HPDE6-E6E7 (cell line): ENCODE results near the gene RUVBL1.

Source experiments
- DNase-seq: peaks from one replicate; pipeline ENCODE4 v3.0.0; 2011; ENCODE audit warnings: missing footprints; ENCODE audit errors: extremely low spot score

Gene RUVBL1

DNA sequence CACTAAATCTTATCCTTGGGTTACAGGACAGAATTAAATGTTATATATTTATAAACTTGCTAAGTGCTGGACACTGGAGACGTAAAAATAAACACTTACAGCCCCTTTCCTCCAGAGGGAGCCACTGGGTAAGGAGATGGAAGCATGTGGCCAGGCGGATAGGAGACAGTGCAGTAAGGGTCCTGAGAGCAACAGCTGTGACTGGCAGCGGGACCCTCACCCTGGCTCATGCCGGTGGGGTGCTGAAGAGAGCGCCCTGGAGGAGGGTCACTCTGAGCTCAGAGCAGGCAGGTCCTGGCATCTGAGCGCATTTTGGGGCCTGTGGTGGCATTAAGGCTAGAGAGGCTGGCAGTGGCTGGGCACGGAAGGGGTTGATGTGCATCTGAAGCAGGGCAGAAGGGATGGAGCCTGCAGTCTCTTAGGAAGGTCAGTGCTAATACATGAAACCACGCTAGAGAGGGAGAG, 55.4 kb downstream of the RUVBL1 start:
- no peak for DNase-seq

DNA sequence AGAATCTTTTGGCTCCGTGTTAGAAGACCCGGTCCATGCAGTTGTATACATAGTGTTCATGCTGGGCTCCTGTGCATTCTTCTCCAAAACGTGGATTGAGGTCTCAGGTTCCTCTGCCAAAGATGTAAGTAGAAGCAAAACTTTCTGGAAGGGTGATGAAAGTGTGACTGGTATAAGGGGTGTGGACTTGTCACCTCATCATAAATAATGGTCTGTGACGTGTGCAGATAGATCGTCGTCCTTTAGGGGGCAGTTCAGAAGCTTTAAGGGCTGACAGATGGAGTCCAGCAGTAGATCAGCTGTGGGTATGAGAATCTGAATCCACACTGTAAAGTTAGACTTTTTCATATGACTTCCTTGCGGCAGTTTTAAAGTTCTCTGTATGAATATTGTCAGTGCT, 56.1 kb downstream of the RUVBL1 start:
- no peak for DNase-seq

DNA sequence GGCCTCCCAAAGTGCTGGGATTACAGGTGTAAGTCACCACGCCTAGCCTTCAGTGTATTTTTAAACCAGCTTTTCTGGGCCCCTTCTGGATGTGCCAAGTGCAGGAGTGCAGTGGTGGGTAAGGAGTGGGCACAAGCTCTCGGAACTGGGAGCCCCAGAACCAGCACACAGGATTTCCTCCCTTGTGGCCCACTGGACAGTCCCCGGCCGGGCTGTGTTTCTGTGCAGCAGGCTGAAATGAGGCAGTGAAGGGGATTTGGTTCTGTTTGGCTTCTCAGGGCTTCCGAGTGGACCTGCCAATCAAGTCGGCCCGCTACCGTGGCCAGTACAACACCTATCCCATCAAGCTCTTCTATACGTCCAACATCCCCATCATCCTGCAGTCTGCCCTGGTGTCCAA, 56.9 kb downstream of the RUVBL1 start:
- DNase-seq = no peak

DNA sequence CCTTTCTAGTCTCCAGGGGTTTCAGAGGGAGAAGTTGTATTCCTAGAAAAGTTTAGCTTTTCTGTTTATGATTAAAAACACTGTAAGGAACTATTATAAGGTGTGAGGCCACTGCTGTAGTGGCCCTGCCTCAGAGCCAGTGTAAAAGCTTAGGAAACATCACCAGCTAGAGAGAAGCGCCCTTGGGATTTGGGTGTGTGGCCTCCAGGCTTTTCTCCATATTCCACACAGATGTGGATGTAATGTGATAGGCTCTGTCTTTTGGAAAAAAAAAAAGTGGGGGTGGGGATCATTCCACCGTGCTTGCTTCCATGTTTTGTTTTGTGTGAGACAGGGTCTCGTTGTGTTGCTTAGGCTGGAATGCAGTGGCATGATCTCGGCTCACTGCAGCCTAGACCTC, 57.5 kb downstream of the RUVBL1 start:
- no peak for DNase-seq

DNA sequence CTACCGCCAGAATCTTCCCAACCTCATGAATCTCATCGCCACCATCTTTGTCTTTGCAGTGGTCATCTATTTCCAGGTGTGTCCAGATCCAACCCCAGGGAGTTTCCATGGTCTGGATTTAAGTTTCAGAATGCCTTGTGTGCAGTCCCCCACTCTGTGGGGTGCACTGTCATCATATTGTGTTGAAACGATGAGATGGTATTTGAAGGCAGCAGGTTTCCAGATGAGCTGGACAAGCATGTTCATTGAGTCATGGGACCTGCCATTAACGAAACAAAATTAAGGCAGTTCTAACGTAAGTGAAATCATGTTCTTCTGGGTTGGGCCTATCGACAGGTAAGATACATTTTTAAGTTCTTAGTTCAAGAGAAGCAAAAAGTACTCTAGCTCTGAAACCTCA, 58.6 kb downstream of the RUVBL1 start:
- DNase-seq = no peak

DNA sequence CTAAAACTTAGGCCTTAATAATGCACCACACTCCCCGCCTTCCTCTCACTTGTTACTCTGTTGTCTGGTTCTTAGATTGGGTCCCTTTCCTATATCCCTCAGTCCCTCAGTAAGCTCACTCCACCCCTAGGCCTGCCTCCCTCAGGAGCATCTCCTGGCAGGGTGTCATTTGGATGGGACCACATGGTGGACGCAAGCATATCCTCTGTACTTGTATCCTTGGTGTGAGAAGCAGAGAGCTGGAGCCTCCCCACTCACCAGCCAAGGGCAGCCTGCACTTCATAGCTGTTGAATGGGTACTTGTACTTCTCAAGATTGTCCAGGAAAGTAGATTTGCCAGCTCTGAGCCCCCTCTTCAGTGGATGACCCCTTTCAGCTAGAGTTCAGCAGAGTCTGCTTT, 59.7 kb downstream of the RUVBL1 start:
- no peak for DNase-seq

DNA sequence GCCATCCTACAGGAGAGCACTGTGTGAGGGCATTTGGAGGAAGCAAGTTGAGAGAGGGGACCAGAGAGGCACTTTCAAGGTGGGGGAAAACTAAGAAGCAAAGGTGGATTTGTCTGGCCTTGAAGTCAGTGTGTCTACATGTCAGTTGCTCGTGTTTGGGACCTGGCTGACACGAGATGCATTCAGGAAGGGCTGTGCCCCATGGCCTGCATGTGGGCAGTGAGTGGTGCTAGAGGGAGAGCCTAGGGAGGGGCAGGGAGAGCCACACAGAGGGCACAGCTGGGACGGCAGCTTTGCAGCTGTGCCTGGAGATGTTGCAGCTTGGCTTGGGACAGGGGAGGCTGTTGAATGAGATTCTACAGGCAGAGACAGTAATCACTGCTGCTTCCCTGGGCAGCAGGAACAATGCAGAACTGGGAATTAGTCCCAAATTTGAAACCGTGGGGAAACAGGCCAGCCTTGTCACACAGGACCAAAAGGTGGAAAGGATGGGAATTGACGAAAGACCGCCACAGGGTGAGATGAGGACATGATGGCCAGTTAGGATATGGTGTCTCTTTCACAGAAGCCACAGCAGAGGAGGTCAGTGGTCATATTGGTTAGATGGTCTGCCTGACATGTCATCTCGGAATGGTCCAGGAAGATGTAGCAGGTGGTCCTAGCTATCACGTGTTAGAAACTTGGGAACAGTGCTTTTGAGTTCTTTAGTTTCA, 61.4 kb downstream of the RUVBL1 start:
- DNase-seq = no peak

DNA sequence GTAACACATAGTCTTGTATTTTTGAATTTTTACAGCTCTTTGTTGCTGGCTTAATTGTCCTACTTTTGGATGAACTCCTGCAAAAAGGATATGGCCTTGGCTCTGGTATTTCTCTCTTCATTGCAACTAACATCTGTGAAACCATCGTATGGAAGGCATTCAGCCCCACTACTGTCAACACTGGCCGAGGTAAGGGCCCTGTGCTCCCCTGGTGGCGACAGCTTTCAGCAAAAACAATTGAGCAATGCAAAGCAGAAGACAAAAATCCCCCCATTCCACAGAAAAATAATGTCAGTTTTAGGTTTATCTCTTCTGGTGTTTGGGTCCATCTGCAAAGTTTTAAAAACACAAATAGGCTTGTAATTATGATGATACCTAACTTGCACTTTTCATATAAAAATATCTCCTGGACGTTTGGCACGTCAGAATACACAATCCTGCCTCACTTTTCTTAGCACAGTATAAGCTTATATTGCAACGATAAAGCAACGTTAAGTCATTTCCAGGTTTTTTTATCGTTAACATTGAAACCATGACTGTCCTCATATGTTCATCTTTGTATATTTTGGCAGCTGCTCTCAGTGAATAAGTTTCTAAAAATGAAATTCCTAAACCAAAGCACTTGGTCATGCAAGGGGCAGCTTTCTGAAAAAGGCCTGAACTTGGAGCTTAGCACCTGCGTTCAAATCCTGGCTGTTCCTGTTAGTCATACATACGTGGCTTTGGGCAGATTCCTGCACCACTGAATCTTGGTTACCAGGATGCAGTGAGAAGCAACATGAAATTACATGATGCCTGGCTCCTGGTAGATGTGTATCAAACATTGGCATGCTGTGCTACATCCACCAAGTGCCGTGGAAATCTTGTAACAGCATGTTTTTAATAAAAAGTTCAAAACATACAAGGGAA, 62.9 kb downstream of the RUVBL1 start:
- DNase-seq = peak; percentile 42

DNA sequence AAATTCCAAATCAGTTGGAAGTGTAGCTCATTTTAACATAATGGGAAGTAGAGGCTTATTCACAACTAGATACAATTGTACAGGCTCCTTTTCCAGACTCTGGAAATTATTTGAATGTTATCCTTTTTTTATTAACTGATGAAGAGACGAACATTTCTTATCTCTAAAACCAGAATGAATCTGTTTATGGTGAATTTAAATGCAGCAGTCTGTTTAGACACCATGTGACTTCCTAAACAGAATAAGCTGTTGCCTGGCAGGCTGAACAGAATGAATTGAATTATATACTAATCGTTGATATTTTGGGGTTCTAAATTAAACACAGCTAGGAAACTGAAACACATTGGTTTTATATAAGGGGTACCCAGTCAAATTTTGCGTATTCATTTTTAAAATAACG, 67.4 kb downstream of the RUVBL1 start:
- DNase-seq = no peak

DNA sequence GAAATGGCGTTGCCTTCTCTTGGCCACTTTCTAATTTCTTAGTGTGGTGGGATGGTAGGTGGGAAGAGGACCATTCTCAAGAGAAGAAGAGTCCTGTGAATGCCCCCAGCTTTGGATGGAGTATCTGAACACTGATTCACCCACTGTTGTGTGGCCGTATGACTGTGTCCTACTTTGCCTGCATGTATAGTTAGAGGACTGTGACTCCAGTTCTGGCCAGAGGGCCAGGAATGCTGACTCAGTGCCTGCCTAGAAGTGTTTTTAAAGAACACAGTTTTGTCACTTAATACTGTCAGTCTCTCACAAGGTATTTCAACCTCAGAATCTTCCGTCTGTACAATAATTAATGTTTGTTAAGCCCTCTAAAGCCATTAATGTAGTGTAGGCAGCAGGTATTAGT, 69.2 kb downstream of the RUVBL1 start:
- no peak for DNase-seq

DNA sequence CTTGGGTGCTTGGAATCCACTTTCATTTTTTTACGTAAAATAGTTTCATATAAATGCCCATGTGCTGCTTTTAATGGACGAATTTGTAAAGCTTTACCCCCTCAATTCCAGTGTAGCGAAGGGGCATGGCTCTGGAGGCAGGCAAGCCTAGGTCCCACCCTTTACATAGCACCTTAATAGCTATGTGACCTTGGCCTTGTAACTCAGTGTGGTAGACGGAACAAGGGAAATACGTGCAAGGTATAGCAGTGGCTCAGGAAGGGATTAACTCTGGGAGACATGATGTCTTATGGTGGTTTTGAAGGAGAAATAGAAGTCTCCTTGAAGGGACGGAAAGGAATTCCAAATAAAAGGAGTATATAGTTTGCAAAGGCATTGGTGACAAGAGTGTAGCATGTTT, 70.0 kb downstream of the RUVBL1 start:
- DNase-seq = no peak

DNA sequence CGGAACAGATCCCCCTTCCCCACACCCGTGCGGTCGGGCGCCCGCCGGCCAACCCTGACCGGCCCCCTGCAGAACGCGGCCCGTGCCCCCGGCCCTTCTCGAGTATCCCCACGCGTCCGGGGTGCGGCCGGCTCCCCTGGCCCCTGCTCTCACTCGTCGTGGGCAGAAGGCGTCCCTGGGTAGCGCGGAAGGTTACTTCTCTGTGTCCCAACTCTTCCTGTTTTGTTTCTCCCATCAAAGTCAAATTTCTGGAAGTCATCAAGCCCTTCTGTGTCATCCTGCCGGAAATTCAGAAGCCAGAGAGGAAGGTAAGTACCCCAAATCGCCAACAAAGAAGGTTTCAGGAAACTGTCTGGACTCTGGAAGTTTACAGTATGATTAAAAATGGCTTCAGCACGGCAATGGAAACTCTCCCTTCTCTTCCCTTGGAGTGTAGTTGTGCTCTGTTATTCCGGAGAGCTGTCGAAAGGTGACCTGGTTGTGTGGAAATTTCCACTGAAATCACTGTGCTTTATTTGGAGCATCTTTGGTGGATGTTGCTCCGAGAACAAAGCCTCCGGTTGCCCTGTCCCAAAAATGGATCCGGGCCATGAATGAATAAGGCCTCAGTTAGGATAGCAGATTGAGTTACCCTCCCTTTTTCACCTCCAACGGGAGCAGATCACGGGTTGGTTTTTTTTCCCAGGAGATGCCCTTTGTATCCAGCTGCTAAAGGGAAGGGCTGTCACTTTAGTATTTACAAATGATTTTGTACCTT, 70.8 kb downstream of the RUVBL1 start:
- DNase-seq = no peak

DNA sequence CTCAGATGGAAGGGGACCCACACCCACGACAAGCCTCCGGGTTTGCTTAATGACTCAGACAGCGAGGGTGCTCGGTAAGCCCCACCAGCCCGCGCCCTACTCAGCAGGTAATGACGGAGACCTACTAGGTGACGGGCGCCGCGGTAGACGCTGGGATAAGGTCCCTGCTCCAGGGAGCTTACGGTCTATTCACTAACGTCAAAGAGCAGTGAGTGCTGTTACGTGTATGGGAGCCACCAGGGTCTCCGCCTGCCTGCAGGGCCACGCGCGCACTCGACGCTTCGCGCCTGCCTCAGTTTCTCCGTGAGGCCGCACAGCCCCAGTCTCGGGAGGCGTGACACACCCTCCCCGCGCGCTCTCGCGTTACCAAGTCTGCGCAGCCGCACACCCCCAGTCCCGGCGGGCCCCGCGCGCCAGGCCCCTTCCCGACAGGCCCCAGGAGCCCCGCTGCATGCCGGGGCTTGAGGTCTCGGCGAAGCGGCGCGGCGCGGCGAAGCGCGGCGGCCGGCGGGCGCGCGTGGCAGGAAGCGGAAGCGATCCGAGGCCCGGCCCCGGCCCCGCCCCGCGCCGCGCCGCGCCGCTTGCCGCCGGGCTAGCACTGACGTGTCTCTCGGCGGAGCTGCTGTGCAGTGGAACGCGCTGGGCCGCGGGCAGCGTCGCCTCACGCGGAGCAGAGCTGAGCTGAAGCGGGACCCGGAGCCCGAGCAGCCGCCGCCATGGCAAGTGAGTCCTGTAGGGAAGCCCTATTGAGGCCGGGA, 71.6 kb downstream of the RUVBL1 start, which contains the start of gene SEC61A1:
Gene SEC61A1 (plus strand): TSS at position 601 of the 758 bp plus-strand sequence. CDS start 116 bp downstream, at position 717.
- peak; percentile 93 for DNase-seq

DNA sequence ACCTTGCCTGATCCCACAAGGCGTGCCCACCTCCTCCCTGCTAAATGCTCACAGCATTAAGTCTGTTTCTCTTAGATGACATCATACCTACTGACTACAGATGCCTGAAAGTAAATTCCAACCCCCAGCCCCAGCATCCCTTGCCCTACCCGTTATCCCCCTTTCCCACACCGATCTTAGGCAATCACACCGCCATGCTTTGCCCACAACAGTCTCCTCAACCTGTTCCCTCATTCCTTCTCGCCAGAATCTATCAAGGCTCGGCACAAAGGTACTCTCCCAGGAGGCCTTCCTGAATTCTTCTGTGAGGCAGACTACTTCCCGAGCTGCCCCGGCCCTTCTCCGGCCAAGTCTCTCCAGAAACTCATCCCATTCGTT, 72.2 kb downstream of the RUVBL1 start:
- DNase-seq = no peak

DNA sequence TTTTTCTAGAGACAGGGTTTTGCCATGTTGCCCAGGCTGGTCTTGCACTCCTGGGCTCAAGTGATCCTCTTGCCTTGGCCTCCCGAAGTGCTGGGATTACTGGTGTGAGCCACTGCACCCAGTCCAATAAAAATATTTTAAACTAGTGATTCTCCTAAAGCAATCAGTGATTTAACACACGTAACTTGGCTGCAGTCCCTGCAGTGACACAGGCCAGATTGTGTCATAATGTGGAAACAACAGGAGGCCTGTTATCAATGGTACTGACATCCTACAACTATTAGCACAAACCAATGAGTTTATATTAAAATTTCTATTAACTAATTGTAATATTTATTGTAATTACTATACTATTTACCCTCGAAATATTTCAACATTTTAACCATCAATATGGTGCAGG, 73.0 kb downstream of the RUVBL1 start:
- DNase-seq = no peak

DNA sequence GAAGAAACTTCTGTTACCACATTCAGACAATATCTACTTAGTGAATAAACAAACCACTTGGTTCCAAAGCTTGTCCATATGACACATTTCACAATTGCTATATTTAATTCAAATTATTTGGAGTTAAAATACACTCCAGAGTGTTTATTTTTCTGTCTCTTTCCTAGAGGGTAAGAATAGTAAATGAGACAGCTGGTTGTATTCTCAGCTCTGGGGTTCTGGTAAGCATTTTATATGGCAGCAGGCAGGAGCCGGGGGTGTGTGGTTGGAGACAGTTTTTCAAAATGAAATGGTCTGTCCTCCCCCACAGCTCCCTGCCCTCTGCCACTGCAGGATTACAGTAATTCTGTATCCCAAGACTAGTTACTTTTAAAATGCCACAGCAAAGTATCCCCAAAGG, 82.3 kb downstream of the RUVBL1 start:
- DNase-seq = no peak

DNA sequence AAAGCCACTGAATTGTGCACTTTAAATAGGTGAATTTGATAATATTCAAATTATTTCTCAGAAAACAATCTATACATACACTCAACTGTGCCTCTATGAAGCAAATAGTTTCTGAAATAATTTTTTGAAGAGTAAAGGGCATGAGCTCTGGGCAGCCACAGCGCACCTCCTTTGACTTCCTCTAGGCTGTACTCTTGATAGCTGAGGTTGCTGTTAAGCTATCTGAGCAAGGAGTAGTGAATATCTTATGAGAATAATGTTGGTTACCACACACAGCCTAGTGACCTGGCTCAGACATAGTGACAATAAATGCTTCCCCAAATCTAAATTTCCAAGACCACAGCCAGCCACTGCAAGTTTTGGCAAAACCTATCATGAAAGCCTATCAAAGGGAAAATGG, 83.0 kb downstream of the RUVBL1 start:
- no peak for DNase-seq

DNA sequence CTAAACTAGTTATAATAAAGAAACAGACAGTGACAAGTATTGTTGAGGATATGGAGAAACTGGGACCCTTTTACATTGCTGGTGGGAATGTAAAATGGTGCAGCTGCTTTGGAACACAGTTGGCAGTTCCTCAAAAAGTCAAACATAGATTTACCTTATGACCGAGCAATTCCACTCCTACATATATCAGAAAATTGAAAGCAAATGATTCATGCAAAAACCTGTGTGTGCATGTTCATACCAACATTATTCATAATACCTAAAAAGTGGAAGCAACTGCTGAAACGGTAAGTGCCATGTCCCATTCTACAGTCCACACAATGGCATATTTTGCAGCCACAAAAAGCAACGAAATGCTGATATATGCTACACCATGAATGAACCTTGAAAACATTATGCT, 83.6 kb downstream of the RUVBL1 start:
- no peak for DNase-seq

DNA sequence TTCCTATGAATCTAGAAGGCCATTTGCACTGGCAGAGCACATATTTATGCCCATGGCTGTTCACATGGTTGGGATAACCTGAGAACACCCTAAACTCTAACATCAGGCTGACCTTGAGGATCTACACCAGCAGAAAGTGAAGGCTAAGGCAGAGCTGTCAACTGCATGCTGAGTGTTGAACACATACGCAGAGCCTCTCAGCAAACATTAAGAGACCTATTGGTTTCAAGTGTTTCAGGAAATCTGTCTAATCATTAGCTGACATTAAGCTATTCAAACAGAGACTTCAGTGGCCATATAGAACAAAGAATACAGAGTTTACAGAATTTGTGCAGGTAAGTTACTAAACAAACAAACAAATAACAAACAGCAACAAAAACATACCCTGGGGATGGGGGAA, 87.5 kb downstream of the RUVBL1 start:
- no peak for DNase-seq

DNA sequence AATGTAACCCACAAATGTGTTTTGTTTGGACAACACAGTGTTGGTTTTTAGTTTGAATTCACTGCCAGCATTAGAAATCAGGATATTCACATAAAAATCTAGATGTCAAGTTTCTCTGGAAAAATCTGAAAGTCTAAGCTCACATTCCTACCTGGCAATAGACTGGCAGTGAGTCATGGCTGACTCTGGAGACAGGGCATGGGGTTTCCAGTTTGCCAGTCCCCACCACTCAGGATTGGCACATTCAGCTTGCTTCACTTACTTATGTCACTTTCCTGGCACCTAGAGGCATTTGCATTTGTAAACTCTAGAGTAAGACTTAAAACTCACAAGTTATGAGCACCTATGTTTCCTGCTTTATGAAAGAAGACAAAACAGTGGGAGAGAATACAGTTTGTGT, 90.5 kb downstream of the RUVBL1 start:
- no peak for DNase-seq
